HepG2 (cell line): ENCODE data around the gene PLEKHB2. TPM values are rescaled to one million over a fixed set of nuclear protein-coding genes. Genes with fewer than 3 reads are reported as not detected.
A peak's percentile ranks its signal among the peaks of the same experiment; 100 is the strongest.

ENCODE experiments used
- CBX5 ChIP-seq: sonication (generic); formaldehyde crosslinking; IDR thresholded peaks from 2 replicates; pipeline ENCODE4 v1.4.0; 2020; ENCODE audit warnings: missing genetic modification reagents, borderline replicate concordance
- CHD4 ChIP-seq: fragments of 200-600 bp; sonication (generic); IDR thresholded peaks from 2 replicates; pipeline ENCODE4 v1.7.0; 2017; ENCODE audit warnings: mild to moderate bottlenecking, low read length, borderline replicate concordance
- KLF6 ChIP-seq: IDR thresholded peaks from 2 replicates; pipeline ENCODE4 v1.8.0; 2016; ENCODE audit warnings: missing biosample characterization, missing genetic modification reagents
- PTBP1 ChIP-seq: fragments of 200-400 bp; formaldehyde crosslinking; IDR thresholded peaks from 2 replicates; pipeline ENCODE4 v1.6.1; 2018; ENCODE audit warnings: low read length, low read depth; ENCODE audit not compliant: poor library complexity, severe bottlenecking
- TCF12 ChIP-seq, 2 experiments: fragments of 450-650 bp in 1 of 2; sonication (generic) in 1 of 2; formaldehyde crosslinking in 1 of 2; IDR thresholded peaks; 2 replicates each; pipeline versions ENCODE4 v1.6.1 to v1.8.0; 2017 to 2022; ENCODE audit warnings: antibody characterized with exemption in 1 of 2, mild to moderate bottlenecking in 1 of 2, missing genetic modification reagents in 1 of 2, moderate library complexity in 1 of 2
- TFE3 ChIP-seq: IDR thresholded peaks from 2 replicates; pipeline ENCODE4 v1.6.1; 2016
- YEATS4 ChIP-seq: sonication (generic); formaldehyde crosslinking; IDR thresholded peaks from 2 replicates; pipeline ENCODE4 v1.4.0; 2020; ENCODE audit warnings: missing genetic modification reagents, borderline replicate concordance
- ZBTB25 ChIP-seq: IDR thresholded peaks from 2 replicates; pipeline ENCODE4 v1.6.1; 2018; ENCODE audit warnings: missing genetic modification reagents
- ZBTB49 ChIP-seq: sonication (generic); formaldehyde crosslinking; IDR thresholded peaks from 2 replicates; pipeline ENCODE4 v1.4.0; 2020; ENCODE audit warnings: missing genetic modification reagents, borderline replicate concordance
- ZBTB8A ChIP-seq: sonication (generic); formaldehyde crosslinking; IDR thresholded peaks from 2 replicates; pipeline ENCODE4 v1.4.0; 2020; ENCODE audit warnings: mild to moderate bottlenecking, low read depth, missing genetic modification reagents, borderline replicate concordance
- ZMYM3 ChIP-seq: sonication (generic); formaldehyde crosslinking; IDR thresholded peaks from 2 replicates; pipeline ENCODE4 v1.5.1; 2020; ENCODE audit warnings: mild to moderate bottlenecking, missing genetic modification reagents
- ZNF232 ChIP-seq: sonication (generic); formaldehyde crosslinking; IDR thresholded peaks from 2 replicates; pipeline ENCODE4 v1.4.0; 2020; ENCODE audit warnings: missing genetic modification reagents, borderline replicate concordance
- polyA plus RNA-seq, 8 experiments: library from polyadenylated mRNA; depleted of rRNA in 3 of 8; stranded (reverse) in 7 of 8; unstranded in 1 of 8; fragments of >200 nt; fragmentation: Illumina TruSeq in 4 of 8; extraction: Trizol in 4 of 8; gene quantifications; 2 replicates each; pipeline versions ENCODE4 v1.2.1 to v1.2.3, GENCODE V29; 2011 to 2016; ENCODE audit warnings: low read depth in 4 of 8, missing spikeins in 1 of 8, mixed read lengths in 1 of 8; ENCODE audit not compliant: insufficient read depth in 1 of 8
- total RNA-seq, 5 experiments: library from RNA; depleted of rRNA; stranded (reverse); fragments of >200 nt; fragmentation: Illumina TruSeq; extraction: Trizol; gene quantifications; 2 replicates each; pipeline ENCODE4 v1.2.3, GENCODE V29; 2016; ENCODE audit warnings: low read depth in 1 of 5
- TF ChIP-seq, protein P1 (sequence below): sonication (generic); formaldehyde crosslinking; IDR thresholded peaks from 2 replicates; pipeline ENCODE4 v1.4.0; 2020; ENCODE audit warnings: low read depth, missing genetic modification reagents
- TF ChIP-seq, protein P2 (sequence below): sonication (generic); formaldehyde crosslinking; conservative IDR thresholded peaks from 2 replicates; pipeline ENCODE4 v1.8.0; 2022; ENCODE audit warnings: low read depth, missing genetic modification reagents

Gene PLEKHB2
- total and polyA plus RNA-seq, 2 of the 13 experiments (the other 11 are each of a cell fraction or from before 2014, with no cell fraction given), result 73.0 to 78.9 TPM

DNA sequence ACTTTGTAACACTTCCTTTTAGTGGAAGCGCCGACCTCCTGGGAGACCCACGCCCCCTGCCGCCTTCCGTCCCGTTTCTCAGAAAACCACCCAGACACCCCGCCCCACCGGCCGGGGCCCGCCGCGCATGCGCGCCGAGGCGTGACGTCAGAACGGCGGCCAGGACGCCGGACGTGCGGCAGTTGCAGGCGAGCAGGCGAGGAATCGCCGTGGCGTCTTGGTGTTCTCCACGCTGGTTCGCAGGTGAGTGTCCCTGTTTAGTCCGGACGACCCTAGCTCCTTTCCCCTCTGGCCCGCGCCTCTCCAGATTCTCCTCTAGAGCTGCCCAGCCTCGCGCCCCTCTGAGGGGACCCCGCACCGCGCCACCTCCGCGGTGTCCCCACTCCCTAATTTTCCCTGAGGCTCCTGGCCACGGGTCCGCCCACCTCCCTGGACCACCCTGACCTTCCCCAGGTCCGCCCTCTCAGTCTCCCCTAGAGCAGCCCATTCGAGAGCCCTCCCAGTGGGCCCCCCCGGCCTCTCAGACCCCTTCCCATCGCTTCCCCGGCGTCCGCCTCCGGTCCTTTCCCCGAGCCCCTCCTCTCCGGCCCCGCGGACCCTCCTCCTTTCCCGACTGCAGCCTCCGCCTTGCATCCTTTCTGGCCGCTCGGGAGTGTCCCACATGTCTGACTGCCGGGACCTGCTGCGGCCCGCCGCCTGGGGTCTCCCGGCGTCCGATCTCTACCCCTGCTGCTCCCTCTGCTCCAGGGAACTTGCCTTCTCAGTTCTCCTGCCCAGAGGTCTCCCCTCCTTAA, at the start of gene PLEKHB2 (continued):
- TF ChIP-seq, protein P1, sequence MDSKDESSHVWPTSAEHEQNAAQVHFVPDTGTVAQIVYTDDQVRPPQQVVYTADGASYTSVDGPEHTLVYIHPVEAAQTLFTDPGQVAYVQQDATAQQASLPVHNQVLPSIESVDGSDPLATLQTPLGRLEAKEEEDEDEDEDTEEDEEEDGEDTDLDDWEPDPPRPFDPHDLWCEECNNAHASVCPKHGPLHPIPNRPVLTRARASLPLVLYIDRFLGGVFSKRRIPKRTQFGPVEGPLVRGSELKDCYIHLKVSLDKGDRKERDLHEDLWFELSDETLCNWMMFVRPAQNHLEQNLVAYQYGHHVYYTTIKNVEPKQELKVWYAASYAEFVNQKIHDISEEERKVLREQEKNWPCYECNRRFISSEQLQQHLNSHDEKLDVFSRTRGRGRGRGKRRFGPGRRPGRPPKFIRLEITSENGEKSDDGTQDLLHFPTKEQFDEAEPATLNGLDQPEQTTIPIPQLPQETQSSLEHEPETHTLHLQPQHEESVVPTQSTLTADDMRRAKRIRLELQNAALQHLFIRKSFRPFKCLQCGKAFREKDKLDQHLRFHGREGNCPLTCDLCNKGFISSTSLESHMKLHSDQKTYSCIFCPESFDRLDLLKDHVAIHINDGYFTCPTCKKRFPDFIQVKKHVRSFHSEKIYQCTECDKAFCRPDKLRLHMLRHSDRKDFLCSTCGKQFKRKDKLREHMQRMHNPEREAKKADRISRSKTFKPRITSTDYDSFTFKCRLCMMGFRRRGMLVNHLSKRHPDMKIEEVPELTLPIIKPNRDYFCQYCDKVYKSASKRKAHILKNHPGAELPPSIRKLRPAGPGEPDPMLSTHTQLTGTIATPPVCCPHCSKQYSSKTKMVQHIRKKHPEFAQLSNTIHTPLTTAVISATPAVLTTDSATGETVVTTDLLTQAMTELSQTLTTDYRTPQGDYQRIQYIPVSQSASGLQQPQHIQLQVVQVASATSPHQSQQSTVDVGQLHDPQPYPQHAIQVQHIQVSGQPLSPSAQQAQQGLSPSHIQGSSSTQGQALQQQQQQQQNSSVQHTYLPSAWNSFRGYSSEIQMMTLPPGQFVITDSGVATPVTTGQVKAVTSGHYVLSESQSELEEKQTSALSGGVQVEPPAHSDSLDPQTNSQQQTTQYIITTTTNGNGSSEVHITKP (CRISPR knock-in tag), result peak; percentile 52; the same call in 1 of the 2 replicates
- no peak for TF ChIP-seq CHD4
- peak; percentile 32; the same call in 1 of the 2 replicates for TF ChIP-seq CBX5
- no peak for TF ChIP-seq ZBTB8A
- peak; percentile 72 for TF ChIP-seq ZBTB25 (CRISPR knock-in tag)
- peak; percentile 41; the same call in 1 of the 2 replicates for TF ChIP-seq YEATS4
- no peak for TF ChIP-seq TCF12 (IDR thresholded peaks at IDR 0.05)
- 0 out of 2 replicates have a peak, but pooled peaks have one; percentile 57 for TF ChIP-seq TCF12 (CRISPR knock-in tag; IDR thresholded peaks at IDR 0.05)
- peak; percentile 51; the same call in 1 of the 2 replicates for TF ChIP-seq KLF6
- TF ChIP-seq TFE3, result peak; percentile 28; the same call in 1 of the 2 replicates
- peak; percentile 15 for TF ChIP-seq PTBP1
- no peak for TF ChIP-seq ZBTB49 (CRISPR knock-in tag)
- no peak for TF ChIP-seq ZNF232 (CRISPR knock-in tag)
- no peak for TF ChIP-seq ZMYM3 (CRISPR knock-in tag)
- TF ChIP-seq, protein P2, sequence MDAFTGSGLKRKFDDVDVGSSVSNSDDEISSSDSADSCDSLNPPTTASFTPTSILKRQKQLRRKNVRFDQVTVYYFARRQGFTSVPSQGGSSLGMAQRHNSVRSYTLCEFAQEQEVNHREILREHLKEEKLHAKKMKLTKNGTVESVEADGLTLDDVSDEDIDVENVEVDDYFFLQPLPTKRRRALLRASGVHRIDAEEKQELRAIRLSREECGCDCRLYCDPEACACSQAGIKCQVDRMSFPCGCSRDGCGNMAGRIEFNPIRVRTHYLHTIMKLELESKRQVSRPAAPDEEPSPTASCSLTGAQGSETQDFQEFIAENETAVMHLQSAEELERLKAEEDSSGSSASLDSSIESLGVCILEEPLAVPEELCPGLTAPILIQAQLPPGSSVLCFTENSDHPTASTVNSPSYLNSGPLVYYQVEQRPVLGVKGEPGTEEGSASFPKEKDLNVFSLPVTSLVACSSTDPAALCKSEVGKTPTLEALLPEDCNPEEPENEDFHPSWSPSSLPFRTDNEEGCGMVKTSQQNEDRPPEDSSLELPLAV, result no peak
